ENCODE results near the gene HOTAIR. TPM values are rescaled to one million over a fixed set of nuclear protein-coding genes. Genes with fewer than 3 reads are reported as not detected.

HOTAIR gene
- total RNA-seq, 6 donors from 2014 or later = not detected

DNA sequence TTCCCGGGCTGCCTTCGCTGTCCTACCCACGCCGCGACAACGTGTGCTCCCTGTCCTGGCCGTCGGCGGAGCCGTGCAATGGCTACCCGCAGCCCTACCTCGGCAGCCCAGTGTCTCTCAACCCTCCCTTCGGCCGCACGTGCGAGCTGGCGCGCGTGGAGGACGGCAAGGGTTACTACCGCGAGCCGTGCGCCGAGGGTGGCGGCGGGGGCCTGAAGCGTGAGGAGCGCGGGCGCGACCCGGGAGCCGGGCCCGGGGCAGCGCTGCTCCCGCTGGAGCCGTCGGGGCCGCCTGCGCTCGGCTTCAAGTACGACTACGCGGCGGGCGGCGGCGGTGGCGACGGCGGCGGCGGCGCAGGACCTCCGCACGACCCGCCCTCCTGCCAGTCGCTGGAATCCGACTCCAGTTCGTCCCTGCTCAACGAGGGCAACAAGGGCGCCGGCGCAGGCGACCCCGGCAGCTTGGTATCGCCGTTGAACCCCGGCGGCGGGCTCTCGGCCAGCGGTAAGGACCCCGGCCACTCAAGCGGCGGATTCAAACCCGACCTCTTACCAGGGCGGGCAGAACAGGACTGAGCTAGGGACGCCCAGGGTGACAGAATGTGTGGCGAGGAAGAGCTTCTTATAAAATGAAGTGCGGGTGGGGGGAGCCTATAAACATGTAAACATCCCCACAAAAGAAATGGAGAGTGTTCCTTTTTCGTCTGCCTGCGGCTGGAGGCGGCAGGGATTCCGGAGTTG, 19.5 kb downstream of the HOTAIR start:
- Histone ChIP-seq H3K4me1 (peaks cover 0 to 33% (median 3%) of the 10 kb centered on the region in 4 donors), H3K27ac (no peak overlapping the region), H3K4me3 (no peak overlapping the region), H3K27me3 (peaks cover 0 to 91% (median 60%) of the 10 kb centered on the region in 4 donors), H3K9me3 (no peaks in the 10 kb centered on the region), H3K36me3 (no peaks in the 10 kb centered on the region)
- no peak for TF ChIP-seq EP300 (IDR thresholded peaks at IDR 0.05)
- TF ChIP-seq, protein P1, sequence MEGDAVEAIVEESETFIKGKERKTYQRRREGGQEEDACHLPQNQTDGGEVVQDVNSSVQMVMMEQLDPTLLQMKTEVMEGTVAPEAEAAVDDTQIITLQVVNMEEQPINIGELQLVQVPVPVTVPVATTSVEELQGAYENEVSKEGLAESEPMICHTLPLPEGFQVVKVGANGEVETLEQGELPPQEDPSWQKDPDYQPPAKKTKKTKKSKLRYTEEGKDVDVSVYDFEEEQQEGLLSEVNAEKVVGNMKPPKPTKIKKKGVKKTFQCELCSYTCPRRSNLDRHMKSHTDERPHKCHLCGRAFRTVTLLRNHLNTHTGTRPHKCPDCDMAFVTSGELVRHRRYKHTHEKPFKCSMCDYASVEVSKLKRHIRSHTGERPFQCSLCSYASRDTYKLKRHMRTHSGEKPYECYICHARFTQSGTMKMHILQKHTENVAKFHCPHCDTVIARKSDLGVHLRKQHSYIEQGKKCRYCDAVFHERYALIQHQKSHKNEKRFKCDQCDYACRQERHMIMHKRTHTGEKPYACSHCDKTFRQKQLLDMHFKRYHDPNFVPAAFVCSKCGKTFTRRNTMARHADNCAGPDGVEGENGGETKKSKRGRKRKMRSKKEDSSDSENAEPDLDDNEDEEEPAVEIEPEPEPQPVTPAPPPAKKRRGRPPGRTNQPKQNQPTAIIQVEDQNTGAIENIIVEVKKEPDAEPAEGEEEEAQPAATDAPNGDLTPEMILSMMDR (IDR thresholded peaks at IDR 0.05) = no peak
- 7 to 16% methylated on average over 8 to 50 of the region's 86 CpGs for WGBS, 2 donors
- ATAC-seq (ENCODE audit: low FRiP score in 2 of 2) (no peak), DNase-seq (peak in 1 of 2 donors; percentile 79)

DNA sequence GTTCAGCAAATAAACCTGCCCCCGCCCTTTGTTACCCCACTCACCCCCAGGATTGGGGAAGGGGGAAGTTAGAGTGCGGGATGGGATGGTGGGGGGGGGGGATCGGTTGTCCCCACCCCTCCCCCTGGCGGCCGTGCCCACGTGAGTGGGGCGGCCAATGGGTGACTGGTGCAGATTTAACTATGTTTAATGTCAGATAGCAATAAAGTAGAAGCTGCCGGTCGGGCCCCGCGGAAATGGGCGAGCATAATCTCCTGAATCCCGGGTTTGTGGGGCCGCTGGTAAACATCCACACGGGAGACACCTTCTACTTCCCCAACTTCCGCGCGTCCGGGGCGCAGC, 20.1 kb downstream of the HOTAIR start, which contains the start of gene HOXC12:
Gene HOXC12 (plus strand): TSS at position 210 of the 342 bp plus-strand sequence. CDS start 27 bp downstream, at position 237.
- TF ChIP-seq EP300 (IDR thresholded peaks at IDR 0.05) (no peak), POLR2A (IDR thresholded peaks at IDR 0.05) (no peak), POLR2AphosphoS5 (IDR thresholded peaks at IDR 0.05) (no peak)
- TF ChIP-seq, protein P1 (IDR thresholded peaks at IDR 0.05) = no peak
- DNase-seq = no peak
- 4 to 7% methylated on average over 14 to 18 of the region's 20 CpGs for WGBS, 2 donors
- Histone ChIP-seq H3K27me3 (peaks cover 0 to 94% (median 61%) of the 10 kb centered on the region in 4 donors), H3K4me3 (no peak within 1 kb of the TSS), H3K4me1 (peaks cover 0 to 33% (median 3%) of the 10 kb centered on the region in 4 donors), H3K36me3 (no peaks in the 10 kb centered on the region), H3K27ac (no peak within 1 kb of the TSS), H3K9me3 (no peaks in the 10 kb centered on the region)
- no peak for ATAC-seq (ENCODE audit: low FRiP score in 2 of 2)

DNA sequence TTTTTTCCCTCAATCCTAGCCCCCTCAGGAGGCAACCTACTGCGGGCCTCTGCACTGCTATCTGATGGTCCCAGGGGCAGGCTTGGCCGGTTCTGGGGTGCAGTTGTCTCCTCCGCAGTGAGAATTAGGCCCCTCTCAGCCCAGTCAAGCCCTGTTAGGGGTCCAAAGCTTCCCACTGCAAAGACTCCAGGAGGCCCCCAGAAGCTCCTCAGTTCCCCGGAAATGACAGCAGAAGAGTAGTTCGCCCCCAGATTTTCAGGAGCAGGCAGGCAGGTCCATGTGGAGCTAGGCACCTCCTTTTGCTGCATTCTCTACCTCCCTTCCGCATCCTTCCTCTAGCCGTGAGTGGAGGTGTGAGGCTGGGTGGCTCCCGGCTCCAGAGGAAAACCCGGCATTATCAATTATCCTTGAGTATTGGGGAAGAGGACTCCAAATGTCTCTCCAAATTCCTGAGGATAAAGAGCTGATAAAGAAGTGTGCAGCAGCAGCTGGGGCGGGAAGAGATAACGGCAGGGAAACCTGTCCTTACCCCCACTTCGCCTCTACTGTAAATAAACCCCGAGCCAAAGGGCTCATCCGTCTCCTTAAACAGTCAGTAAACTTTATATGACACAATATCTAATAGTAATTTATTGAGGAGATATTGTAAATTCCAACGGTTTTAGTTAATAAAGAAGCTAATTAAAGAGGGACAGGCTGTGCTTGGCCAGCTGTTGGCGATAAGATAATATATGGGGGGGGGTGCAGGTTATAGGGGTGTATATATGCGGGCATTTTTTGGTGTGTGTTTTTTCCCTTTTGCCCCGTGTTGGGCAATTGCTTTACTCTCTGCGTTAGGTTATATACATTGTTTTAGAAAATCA, 20.7 kb downstream of the HOTAIR start:
- Histone ChIP-seq H3K36me3 (no peaks in the 10 kb centered on the region), H3K4me1 (peaks cover 0 to 33% (median 3%) of the 10 kb centered on the region in 4 donors), H3K4me3 (no peak overlapping the region), H3K27me3 (peaks cover 0 to 97% (median 62%) of the 10 kb centered on the region in 4 donors), H3K9me3 (no peaks in the 10 kb centered on the region), H3K27ac (no peak overlapping the region)
- TF ChIP-seq, protein P1 (IDR thresholded peaks at IDR 0.05) = no peak
- no peak for TF ChIP-seq EP300 (IDR thresholded peaks at IDR 0.05)
- no peak for TF ChIP-seq POLR2A (IDR thresholded peaks at IDR 0.05)
- ATAC-seq (ENCODE audit: low FRiP score in 2 of 2) (no peak), DNase-seq (no peak)
- WGBS, 2 donors = 6 to 7% methylated on average over 19 of the region's 19 CpGs

DNA sequence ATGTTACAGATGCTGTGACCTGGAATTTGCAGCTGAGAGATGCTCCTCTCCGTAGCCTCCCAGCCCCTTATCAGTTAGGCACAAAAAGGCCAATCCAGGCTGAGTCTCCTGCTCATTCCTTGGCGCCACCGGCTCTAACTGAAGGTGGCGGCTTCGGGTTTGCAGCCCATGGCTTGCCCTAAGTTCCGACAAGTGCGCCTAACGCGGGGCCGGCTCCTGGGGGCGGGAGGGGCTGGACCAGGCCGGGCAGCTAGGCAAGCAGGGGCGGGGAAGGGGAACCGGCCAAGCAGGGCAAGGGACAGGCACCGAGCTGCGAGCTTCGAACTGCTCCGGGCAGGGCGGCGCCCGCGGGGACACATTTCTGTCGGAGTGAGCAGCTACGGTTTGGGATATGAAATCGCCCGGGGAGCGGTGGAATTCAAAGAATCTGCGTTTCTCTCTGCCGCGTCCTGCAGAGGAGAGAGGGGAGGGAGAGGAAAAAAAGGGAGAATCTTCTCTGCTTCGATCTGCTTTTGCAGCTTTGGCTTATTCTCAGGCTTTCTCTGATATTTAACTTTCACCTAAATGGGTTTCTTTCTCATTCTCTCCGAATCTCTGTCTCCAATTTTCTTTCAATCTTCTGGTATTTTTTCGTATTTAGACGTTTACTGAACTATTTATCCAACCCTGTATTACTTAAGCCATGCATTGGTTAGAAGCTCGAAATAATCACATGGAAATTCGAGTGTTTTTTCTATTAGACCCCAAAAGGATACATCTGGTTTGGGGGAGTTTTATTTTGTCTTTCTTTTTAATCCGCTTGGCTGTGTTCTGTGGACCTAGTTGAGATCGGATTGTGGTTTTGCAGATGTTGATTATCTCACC, 21.7 kb downstream of the HOTAIR start:
- H3K36me3 ChIP-seq = no peaks in the 10 kb centered on the region
- DNase-seq (peak in 1 of 2 donors; percentile 83), ATAC-seq (ENCODE audit: low FRiP score in 2 of 2) (no peak)
- no peak overlapping the region for H3K27ac ChIP-seq
- no peaks in the 10 kb centered on the region for H3K9me3 ChIP-seq
- H3K4me1 ChIP-seq = peaks cover 0 to 33% (median 3%) of the 10 kb centered on the region in 4 donors
- H3K4me3 ChIP-seq = no peak overlapping the region
- peaks cover 0 to 91% (median 58%) of the 10 kb centered on the region in 4 donors for H3K27me3 ChIP-seq
- TF ChIP-seq POLR2A (IDR thresholded peaks at IDR 0.05) (no peak), EP300 (IDR thresholded peaks at IDR 0.05) (no peak), POLR2AphosphoS5 (IDR thresholded peaks at IDR 0.05) (no peak)
- TF ChIP-seq, protein P1 (IDR thresholded peaks at IDR 0.05) = no peak
- WGBS, 2 donors = 7% methylated on average over 17 to 36 of the region's 38 CpGs

Measured in upper lobe of left lung (tissue), 6 donors.